GM21515 (cell line): ENCODE results near the gene ACTG2.
"Not testable (repeated sequence)": the region's sequence is repeated elsewhere in the genome, so short reads cannot be mapped to it uniquely, and the experiment has no call there.

Source experiments
- ATAC-seq: cut with Tn5 transposase; IDR thresholded peaks from one replicate; pipeline ENCODE4 v1.9.1; 2021; ENCODE audit not compliant: unreplicated experiment

Gene ACTG2

DNA sequence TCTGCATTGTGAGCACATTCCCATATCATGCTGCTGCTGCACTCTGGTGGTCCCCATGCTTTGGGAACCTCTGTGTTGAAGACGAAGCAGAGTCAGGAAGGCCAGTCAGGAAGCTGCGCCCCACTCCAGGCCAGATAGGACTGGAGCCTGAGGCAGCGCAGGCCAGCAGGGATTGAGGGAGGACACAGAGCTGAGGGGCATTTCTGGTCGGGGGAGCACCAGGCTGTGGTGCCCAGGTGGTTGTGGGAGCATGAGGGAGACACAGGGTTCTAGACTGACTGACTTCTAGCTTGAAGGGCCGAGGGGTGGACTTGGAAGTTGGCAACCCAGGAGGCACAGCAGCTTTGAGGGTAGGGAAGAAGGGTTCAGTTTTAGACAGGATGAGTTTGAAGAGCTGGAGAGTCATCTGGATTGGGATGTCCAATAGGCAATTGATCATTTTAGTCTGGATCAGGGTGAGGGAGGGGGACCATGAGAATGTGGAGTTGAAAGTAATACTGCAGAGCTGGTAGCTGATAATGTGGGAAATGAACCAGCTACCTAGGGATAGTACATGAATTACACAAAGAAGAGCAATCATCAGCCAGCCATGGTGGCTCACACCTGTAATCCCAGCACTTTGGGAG, 1.4 kb upstream of the ACTG2 start:
- ATAC-seq: no peak

DNA sequence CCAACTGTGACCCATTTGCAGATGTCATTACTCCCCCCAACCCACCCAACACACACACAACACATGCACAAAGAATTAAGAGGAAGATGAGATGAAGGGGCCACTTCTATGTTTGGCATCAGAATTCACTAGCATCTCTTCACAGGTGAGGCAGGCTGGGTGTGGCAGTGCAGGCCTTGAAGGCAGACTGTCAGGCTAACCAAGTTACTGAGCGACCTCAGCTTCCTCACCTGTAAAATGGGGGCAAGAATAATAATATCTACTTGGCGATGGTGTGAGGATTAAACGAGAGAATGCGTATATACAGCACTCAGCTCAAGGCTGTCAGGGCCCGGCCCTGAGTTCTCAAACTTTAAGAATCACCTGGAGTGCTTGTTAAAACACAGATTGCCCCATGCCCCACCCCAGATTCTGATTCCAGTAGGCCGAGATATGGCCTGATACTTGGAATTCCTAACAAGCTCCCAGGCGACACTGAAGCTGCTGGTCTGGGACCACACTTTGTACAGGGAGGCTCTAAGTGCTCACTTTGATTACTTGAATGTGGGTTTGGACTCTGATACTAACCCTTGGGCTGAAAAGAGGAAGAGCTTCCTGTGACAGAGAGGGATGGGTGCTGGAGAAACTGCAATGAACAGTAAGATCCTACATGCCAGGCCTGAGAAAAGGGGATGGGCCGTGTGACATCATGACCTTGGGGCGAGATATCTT, 1.1 kb downstream of the ACTG2 start:
- no peak for ATAC-seq

DNA sequence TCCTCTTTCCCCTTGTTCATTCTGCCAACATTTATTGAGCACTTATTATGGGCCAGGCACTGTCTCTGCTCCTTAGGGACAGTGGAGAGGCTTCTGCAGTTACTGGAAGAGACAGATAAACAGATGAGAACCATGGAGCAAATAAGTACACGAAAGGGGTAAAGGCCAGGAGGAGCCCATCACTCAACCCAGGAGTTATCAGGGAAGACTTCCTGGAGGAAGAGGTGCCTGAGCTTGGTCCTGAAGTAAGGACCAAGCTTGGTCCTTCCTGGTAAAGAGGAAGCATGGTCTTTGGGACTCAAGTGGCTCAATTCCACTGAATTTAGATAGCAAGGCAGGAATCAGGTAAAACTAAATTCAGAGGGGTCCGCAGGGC, 1.7 kb downstream of the ACTG2 start:
- no peak for ATAC-seq

DNA sequence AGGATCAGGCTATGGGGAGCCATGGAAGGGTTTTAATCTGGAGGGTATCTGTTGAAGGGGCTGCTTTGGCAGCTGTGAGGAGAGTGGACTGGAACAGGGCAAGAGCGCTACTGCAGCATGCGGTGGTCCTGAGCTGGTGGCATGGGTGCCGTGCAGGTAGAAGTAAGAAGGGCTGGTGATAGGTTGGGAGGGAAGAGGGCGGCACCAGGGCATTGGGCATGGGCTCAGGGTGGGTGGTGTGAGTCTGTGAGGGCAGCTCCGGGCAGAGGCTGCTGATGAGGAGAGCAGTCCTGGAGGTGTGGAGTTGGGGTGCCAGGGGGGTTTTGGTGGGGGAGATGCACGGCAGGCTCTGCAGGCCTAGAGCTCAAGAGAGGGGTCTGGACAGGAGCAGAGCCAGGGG, 2.1 kb downstream of the ACTG2 start:
- ATAC-seq: no peak

DNA sequence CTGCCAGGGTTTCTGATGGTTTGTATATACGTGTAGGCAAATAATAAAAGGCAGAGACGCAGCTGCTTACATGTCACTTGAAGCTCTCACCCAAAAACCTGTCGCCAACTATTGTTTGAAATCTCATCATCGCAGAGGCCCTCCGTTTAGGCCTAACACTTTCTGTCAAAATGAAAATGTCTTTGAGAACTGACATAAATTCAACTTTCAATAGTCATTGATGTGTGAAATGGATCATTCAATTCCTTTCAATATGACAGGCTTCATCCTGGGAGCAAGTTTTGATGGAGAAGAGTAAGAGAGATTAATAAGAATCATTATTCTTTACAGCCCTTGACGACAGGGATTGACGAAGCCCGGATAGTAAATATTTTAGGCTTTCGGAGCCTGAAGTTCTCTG, 2.7 kb downstream of the ACTG2 start:
- no peak for ATAC-seq

DNA sequence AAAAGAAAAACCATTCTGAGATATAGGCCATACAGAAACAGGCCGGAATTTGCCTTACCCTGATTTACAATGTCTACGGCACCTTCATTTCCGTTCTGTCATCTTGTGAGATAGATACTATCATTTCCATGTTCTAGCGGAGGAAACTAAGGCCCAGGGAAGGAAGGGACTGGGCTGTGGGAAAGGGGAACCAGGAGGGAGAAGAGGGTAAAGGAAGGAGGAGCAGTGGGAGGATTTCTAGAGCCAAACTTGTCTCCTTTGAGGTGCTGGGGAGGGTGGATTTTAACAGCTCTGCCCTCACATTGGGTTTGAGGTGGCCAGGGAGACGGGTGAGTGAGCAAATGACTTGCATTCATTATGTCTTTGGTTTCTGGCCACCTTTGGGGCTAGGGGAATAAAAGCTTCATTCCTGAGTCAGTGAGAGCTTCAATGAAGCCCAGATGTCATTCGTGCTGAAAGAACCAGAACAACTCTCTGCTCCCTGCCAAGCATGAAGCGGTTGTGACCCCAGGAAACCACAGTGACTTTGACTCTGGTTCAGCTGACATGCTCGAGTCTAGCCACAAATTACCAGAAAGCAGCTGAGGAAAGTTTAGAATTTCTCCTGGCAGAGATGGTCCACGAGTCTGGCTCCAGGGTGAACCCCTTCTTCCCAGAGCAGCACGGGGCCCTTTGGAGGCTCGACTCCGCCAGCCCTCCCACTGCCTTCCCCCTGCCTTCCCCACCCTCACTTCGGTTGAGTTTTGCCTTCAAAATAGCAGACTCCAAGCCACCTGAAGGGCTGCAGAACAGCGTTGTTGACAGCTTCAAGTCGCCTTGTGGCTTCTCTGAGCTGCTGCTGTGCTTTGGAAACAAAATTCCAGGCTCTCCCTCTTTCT, 3.8 kb downstream of the ACTG2 start:
- ATAC-seq: no peak

DNA sequence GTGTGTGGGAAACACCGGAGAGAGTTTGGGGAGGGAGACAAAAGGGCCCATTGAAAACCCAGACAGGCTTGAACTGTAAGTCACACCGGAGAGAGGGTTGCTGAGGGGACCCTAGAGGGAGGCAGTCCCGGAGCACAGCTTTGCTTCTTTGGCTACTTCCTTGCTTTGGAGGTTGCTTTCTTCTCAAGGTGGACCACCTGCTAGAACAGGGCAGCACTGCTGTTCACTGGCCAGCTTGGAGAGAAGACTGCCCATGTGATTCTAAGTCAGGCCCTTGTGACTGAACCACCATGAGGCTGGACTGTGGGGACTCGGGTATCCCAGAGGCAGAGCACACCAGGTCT, 4.4 kb downstream of the ACTG2 start:
- ATAC-seq: no peak

DNA sequence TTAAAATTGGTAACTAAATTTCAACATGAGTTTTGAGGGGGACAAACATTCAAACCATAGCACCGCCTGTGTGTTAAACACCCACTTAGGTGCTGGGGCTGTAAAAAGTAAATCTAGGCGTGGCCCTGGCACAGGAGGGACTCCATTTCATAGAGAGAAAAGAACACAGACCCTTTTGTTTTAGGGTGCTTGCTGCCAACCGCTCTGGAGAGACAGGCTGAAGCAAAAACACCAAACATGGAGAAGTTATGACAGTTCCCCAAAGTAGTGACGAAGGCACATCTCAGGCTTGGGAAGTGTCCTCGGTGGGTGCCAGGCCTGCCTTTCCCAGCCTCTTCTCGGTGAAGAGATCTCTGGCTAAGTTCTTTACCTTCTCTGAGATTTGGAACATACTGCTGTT, 5.1 kb downstream of the ACTG2 start:
- no peak for ATAC-seq

DNA sequence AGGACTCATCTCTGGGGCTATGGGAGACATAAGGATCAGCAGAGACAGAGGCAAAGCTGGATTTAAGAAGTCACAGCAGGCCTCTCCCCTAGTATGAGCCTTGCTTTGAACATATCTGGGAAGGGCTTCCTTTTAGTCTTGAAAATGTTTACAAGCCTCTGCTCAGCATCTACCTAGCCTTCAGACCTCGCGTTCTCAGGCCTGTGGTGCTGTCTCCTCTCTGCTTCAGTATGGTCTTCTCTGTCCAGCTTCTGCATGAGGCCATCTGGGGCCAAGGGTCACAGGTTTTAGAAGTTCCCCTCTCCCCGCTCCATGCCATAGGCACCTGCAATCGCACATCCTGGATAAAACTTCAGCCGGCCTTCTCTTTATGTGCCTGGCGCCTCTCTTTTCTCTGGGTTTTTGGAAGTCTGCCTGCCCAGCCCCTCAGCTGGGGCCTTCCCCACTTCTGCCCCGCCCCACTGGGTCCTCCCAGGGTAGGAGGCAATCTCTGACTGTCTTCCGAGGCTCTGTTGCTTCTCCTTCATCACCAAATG, 7.1 kb downstream of the ACTG2 start:
- no peak for ATAC-seq

DNA sequence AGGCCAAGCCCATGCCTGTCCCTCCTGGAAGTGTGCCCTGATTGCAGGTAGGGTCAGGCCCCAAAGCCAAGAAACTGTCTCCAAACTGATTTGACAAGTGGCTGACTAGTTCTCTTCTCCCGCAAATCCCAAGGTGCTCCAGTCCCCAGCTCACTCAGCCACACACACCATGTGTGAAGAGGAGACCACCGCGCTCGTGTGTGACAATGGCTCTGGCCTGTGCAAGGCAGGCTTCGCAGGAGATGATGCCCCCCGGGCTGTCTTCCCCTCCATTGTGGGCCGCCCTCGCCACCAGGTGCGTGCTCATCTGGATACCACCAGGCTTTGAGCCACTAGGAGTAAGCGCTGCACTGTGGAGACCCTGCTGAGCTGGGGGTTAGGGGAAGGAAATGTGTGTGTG, 8.3 kb downstream of the ACTG2 start:
- ATAC-seq: no peak

DNA sequence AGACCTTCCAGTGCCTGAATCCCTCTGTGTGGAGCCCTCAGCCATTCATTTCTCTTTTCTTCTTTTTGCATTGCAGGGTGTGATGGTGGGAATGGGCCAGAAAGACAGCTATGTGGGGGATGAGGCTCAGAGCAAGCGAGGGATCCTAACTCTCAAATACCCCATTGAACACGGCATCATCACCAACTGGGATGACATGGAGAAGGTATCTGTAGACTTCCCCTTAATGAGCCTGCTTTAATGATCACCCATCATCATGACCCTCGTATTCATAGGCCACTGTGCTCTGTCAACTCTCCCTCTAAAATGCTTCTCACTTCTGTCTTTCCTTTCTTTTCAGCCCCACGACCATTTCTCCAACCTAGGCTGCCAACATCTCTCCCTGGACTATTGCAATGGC, 9.5 kb downstream of the ACTG2 start:
- ATAC-seq: no peak

DNA sequence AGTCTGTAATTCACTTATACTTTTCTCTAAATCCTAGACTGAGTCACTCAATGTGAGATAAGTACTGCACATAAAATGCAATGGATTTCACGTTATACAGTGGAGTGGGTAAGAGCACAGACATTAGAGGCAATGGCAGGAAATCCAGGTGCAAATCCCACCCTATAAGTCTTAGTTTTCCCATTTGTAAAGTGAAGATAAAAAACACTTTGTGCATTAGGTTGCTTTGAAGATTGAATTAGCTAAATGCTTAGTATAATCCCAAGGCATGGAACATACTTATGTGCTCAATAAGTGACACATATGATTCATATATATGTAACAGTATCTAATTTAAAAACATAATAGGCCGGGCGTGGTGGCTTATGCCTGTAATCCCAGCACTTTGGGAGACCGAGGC, 10.5 kb downstream of the ACTG2 start:
- ATAC-seq: no peak

DNA sequence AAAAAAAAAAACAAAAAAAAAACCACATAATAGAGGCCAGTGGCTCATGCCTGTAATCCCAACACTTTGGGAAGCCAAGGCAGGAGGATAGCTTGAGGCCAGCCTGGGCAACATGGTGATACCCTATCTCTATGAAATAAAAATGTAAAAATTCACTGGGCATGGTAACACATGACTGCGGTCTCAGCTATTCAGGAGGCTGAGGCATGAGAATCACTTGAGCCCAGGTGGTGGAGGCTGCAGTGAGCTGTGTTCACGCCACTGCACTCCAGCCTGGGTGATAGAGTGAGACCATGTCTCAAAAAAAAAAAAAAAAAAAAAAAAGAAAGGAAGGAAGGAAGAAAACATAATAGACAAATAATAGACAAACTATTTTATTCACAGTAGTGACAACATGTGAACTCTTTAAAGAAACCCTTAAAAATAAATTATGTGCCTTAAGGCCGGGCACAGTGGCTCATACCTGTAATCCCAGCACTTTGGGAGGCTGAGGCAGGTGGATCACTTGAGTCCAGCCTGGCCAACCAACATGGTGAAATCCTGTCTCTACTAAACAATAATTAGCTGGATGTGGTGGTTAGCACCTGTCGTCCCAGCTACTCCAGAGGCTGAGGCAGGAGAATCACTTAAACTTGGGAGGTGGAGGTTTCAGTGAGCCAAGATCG, 11.3 kb downstream of the ACTG2 start:
- not testable (repeated sequence) for ATAC-seq

DNA sequence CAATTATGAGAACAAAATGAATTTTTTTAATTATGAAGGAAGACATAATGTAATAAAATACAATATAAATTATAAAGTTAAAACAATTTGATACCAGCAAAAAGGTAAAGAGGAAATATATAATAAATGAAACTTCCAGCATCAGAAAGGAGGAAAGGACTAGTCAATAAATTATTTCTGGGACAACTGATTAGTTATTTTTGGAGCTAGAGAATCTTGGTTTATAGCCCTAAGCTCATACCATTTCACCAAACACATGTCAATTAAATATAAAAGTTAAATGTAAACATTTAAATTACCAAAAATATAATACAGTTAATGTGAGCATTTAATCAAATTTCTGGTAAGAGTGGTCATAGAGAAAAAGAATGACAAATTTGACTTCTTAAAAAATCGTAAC, 12.1 kb downstream of the ACTG2 start:
- no peak for ATAC-seq

DNA sequence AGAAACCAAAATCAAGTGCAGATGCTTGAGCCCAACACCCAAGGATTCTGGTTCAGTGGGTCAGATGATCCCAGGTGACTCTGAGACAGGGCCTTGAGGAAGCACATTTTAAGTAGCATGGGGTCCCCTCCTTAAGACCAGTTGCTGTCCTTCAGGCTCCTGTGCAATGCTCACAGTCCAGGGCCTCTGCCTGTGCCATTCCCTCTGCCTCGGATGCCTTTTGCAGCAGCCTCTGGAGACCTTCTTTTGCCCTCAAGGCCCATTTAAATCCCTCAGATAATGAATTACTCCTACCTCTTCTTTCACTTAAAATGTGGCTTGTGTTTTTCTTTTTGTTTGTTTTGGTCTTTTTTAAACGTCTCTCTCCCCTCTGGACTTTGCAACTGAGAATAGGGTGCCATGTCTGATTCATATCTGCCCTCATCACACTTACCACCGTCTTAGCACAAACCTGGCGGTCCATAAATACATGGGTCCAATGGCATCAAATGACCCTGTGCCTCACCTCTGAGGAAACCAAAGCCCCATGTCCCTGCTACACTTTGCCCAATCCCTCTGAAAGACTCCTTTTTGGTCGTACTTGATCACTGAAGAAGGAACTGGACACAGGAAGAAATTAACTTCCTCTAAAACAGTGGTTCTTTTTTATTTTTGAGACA, 14.2 kb downstream of the ACTG2 start:
- no peak for ATAC-seq

DNA sequence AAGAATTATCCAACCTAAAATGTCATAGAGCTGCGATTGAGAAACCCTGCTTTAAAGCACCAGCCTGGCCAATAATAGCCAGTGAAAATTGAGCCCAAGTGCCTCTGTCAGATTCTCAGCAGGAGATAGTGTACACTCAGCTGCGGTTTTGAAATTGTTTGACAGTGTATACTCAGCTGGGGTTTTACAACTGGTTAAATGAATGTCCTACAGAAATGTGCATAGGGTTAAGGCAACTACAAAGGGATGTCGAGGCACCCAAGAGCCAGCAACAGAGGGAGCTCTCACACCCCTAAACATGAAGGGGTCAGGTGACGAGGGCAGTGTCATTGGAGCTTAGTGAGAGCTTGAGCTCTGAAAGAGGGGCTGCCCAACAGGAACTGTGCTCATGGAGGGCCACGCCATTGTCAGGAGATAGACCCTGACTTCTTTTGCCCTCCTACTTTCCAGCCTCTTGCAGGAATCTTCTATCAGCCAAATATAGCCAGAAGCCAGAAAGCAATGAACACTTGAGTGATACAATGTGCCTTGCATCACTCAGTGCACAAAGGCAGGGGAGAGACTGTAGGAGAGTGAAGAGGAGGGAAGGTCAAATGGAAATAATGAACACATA, 15.1 kb downstream of the ACTG2 start:
- ATAC-seq: no peak

DNA sequence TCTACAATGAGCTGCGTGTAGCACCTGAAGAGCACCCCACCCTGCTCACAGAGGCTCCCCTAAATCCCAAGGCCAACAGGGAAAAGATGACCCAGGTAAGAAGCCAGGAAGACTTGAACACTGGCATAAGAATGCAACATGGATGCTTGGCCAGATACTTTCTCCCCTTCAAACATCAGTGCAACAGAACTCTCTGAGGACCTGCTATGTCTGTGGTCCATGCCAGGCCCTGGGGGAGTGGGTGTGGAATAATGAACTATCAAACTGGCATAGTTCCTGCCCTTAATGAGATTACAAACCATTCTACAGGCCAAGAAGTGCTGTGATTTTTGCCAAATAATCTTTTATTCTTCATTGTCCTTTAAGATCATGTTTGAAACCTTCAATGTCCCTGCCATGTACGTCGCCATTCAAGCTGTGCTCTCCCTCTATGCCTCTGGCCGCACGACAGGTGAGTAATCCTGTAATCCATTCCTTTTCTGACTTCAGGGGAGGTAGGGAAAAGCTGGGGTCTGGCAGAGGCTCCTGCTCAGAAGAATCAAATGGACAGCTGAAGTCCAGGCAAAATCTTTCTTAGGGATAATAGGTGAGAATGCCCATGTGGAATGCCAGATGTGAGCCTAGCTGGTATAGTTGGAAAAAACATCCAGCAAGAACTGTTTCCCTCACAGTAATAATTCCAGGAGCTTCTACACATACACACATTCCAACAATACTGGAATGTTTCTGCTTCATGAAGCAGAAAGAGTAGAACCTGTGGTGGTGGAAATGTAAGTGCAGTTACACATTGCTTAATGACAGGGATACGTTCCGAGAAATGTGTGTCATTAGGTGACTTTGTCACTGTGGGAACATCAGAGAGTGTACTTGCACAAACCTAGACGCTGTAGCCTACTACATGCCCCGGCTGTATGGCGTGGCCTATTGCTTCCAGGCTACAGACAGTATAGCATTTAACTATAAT, 16.2 kb downstream of the ACTG2 start:
- ATAC-seq: no peak

DNA sequence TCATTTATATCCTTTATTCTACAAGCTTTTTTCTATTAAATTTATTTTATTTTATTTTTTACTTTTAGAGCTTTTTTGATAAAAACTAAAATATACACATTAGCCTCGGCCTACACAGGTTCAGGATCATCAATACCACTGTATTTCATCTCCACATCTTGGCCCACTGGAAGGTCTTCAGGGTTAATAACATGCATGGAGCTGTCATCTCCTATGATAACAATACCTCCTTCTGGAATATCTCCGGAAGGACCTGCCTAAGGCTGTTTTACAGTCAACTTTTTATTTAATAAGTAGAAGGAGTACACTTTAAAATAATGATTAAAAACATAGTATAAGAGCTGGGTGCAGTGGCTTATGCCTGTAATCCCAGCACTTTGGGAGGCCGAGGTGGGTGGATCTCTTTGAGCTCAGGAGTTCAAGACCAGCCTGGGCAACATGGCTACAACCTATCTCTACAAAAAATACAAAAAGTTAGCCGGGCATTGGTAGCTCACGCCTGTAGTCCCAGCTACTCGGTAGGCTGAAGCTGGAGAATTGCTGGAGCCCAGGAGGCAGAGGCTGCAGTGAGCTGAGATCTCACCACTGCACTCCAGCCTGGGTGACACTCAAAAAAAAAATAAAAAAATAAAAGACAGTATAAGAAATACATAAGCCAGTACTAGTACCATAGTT, 18.2 kb downstream of the ACTG2 start:
- ATAC-seq: no peak
